Neural cell (in vitro differentiated cells): ENCODE measurements around the gene CAPZA2. TPM values are rescaled to one million over a fixed set of nuclear protein-coding genes. Genes with fewer than 3 reads are reported as not detected.
"Not testable (repeated sequence)": the region's sequence is repeated elsewhere in the genome, so short reads cannot be mapped to it uniquely, and the experiment has no call there.

Source experiments
- H2AFZ ChIP-seq: fragments of 200-600, 300-800 bp; sonication (generic), shearing (Covaris generic); 2 replicates; pipeline ENCODE4 v1.6.0; 2014; ENCODE audit warnings: low read depth, mild to moderate bottlenecking, antibody characterized with exemption, low read length, moderate library complexity
- H3F3A ChIP-seq: fragments of 200-600 bp; shearing (Covaris generic); 2 replicates; pipeline ENCODE4 v1.6.1; 2016; ENCODE audit warnings: mild to moderate bottlenecking, moderate library complexity, mixed read lengths, antibody characterized with exemption, low read length; ENCODE audit not compliant: insufficient read depth, poor library complexity, severe bottlenecking
- H3K27ac ChIP-seq: fragments of 200-600, 300-800 bp; sonication (generic), shearing (Covaris generic); 2 replicates; pipeline ENCODE4 v1.5.1; 2014; ENCODE audit warnings: mild to moderate bottlenecking, low read length, moderate library complexity
- H3K27me3 ChIP-seq: fragments of 300-800, 200-600 bp; sonication (generic), shearing (Covaris generic); 2 replicates; pipeline ENCODE4 v1.6.0; 2014; ENCODE audit warnings: mild to moderate bottlenecking, low read depth, low read length, moderate library complexity; ENCODE audit not compliant: insufficient read depth
- H3K36me3 ChIP-seq: fragments of 300-800, 200-600 bp; sonication (generic), shearing (Covaris generic); 2 replicates; pipeline ENCODE4 v1.5.1; 2014; ENCODE audit warnings: mild to moderate bottlenecking, antibody characterized with exemption, low read length, moderate library complexity; ENCODE audit not compliant: insufficient read depth
- H3K4me2 ChIP-seq: fragments of 300-800, 200-600 bp; sonication (generic), shearing (Covaris generic); 2 replicates; pipeline ENCODE4 v1.6.0; 2014; ENCODE audit warnings: mild to moderate bottlenecking, low read length
- H3K4me3 ChIP-seq: fragments of 300-800, 200-600 bp; sonication (generic), shearing (Covaris generic); 2 replicates; pipeline ENCODE4 v1.5.1; 2014; ENCODE audit warnings: mild to moderate bottlenecking, low read length, moderate library complexity
- H3K79me2 ChIP-seq: fragments of 200-600 bp; shearing (Covaris generic); replicated peaks from 2 replicates; pipeline ENCODE4 v1.6.0; 2014; ENCODE audit warnings: mild to moderate bottlenecking, low read length, moderate library complexity; ENCODE audit not compliant: insufficient read depth
- H3K9ac ChIP-seq: fragments of 300-800, 200-600 bp; sonication (generic), shearing (Covaris generic); 2 replicates; pipeline ENCODE4 v1.6.1; 2016; ENCODE audit warnings: mild to moderate bottlenecking, low read length, mixed read lengths
- H3K9me2 ChIP-seq: fragments of 200-600 bp; shearing (Covaris generic); 2 replicates; pipeline ENCODE4 v1.6.1; 2016; ENCODE audit warnings: mild to moderate bottlenecking, low read length, mixed read lengths; ENCODE audit not compliant: insufficient read depth
- H3K9me3 ChIP-seq: fragments of 200-600, 300-800 bp; sonication (generic), shearing (Covaris generic); 2 replicates; pipeline ENCODE4 v1.6.1; 2016; ENCODE audit warnings: mild to moderate bottlenecking, mixed run types, low read length, moderate library complexity, mixed read lengths
- H4K20me1 ChIP-seq: fragments of 200-600 bp; shearing (Covaris generic); 2 replicates; pipeline ENCODE4 v1.6.1; 2016; ENCODE audit warnings: mild to moderate bottlenecking, mixed run types; ENCODE audit not compliant: insufficient read depth
- EP300 ChIP-seq: fragments of 450-650 bp; conservative IDR thresholded peaks from 2 replicates; pipeline ENCODE4 v1.6.1; 2014; ENCODE audit warnings: antibody characterized with exemption, mild to moderate bottlenecking, moderate library complexity; ENCODE audit not compliant: poor library complexity, severe bottlenecking
- EZH2 ChIP-seq: fragments of 200-600, 300-800 bp; shearing (Covaris generic), sonication (generic); IDR thresholded peaks from 2 replicates; pipeline ENCODE4 v1.6.1; 2014; ENCODE audit warnings: antibody characterized with exemption, low read length, borderline replicate concordance, mild to moderate bottlenecking; ENCODE audit not compliant: insufficient read depth, poor library complexity, severe bottlenecking
- MXI1 ChIP-seq: fragments of 450-650 bp; conservative IDR thresholded peaks from 2 replicates; pipeline ENCODE4 v1.6.1; 2014; ENCODE audit warnings: antibody characterized with exemption, mild to moderate bottlenecking; ENCODE audit not compliant: poor library complexity, severe bottlenecking
- POLR2AphosphoS5 ChIP-seq: IDR thresholded peaks from 2 replicates; pipeline ENCODE4 v1.6.1; 2012
- RAD21 ChIP-seq: fragments of 450-650 bp; conservative IDR thresholded peaks from 2 replicates; pipeline ENCODE4 v1.6.1; 2014; ENCODE audit warnings: antibody characterized with exemption, mild to moderate bottlenecking, moderate library complexity
- REST ChIP-seq: IDR thresholded peaks from 2 replicates; pipeline ENCODE4 v1.6.1; 2012; ENCODE audit warnings: borderline replicate concordance
- SMC3 ChIP-seq: fragments of 450-650 bp; conservative IDR thresholded peaks from 2 replicates; pipeline ENCODE4 v1.6.1; 2014; ENCODE audit warnings: antibody characterized with exemption, mild to moderate bottlenecking, moderate library complexity; ENCODE audit not compliant: poor library complexity
- TAF1 ChIP-seq: IDR thresholded peaks from 2 replicates; pipeline ENCODE4 v1.6.1; 2012; ENCODE audit warnings: low read depth
- polyA plus RNA-seq: library from polyadenylated mRNA; depleted of rRNA; stranded (reverse); fragments of >200 nt; gene quantifications from 2 replicates; pipeline ENCODE4 v1.2.3, GENCODE V29; 2014
- TF ChIP-seq, protein P1 (sequence below): fragments of 450-650 bp; IDR thresholded peaks from 2 replicates; pipeline ENCODE4 v1.5.1; 2014; ENCODE audit warnings: antibody characterized with exemption, mild to moderate bottlenecking, moderate library complexity; ENCODE audit not compliant: poor library complexity, severe bottlenecking

CAPZA2 gene
- polyA plus RNA-seq, 1 donor from 2014 or later: 191 TPM

- H3K27me3 ChIP-seq: no peaks in the 10 kb centered on the region
- H3K79me2 ChIP-seq: no peaks in the 10 kb centered on the region
- TF ChIP-seq EZH2 (no peak), RAD21 (no peak), SMC3 (no peak), TAF1 (no peak), REST (no peak), EP300 (no peak), MXI1 (no peak), POLR2AphosphoS5 (no peak)
- TF ChIP-seq, protein P1, sequence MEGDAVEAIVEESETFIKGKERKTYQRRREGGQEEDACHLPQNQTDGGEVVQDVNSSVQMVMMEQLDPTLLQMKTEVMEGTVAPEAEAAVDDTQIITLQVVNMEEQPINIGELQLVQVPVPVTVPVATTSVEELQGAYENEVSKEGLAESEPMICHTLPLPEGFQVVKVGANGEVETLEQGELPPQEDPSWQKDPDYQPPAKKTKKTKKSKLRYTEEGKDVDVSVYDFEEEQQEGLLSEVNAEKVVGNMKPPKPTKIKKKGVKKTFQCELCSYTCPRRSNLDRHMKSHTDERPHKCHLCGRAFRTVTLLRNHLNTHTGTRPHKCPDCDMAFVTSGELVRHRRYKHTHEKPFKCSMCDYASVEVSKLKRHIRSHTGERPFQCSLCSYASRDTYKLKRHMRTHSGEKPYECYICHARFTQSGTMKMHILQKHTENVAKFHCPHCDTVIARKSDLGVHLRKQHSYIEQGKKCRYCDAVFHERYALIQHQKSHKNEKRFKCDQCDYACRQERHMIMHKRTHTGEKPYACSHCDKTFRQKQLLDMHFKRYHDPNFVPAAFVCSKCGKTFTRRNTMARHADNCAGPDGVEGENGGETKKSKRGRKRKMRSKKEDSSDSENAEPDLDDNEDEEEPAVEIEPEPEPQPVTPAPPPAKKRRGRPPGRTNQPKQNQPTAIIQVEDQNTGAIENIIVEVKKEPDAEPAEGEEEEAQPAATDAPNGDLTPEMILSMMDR: no peak
- no peak overlapping the region for H2AFZ ChIP-seq
- no peaks in the 10 kb centered on the region for H3K36me3 ChIP-seq
- H3K9me3 ChIP-seq: no peaks in the 10 kb centered on the region
- no peak overlapping the region for H3K4me3 ChIP-seq
- no peaks in the 10 kb centered on the region for H3K9me2 ChIP-seq
- H3K27ac ChIP-seq: no peak overlapping the region
- no peaks in the 10 kb centered on the region for H4K20me1 ChIP-seq
- no peak overlapping the region for H3K9ac ChIP-seq
- no peaks in the 10 kb centered on the region for H3F3A ChIP-seq
- no peak overlapping the region for H3K4me2 ChIP-seq
Measured at GRCh38 chr7:116969371-116969902, 107.0 kb downstream of the CAPZA2 start.

DNA sequence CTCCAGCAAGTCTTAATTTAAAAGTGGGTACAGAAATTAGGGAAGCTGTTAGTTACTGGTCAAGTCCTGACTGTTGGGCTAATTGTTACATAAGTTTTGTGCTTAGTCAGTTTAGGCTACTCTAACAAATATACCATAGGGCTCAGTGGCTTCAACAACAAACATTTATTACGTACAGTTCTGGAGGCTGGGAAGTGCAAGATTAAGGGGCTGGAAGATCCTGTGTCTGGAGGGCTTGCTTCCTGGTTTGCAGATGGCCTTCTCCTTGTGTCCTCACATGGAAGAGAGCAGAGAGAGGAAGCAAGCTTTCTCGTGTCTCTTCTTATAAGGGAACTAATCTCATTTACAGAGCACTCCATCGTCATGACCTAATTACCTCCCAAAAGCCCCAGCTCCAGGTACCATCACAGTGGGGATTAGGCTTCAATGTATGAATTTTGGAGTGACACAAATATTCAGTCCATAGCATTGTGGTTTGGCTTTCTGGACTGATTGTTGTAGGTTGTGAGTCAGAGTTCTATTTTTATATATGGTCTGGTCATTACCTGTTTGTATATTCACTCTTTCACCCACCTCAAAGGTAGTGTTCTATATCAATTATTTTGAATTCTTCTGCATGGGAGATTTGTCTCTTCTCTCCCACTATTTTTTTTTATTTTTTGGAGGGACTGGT, 108.0 kb downstream of the CAPZA2 start:
- Histone ChIP-seq H3K4me3 (no peak overlapping the region), H3K79me2 (no peaks in the 10 kb centered on the region), H3K9ac (no peak overlapping the region), H2AFZ (no peak overlapping the region), H3K27me3 (no peaks in the 10 kb centered on the region), H3K4me2 (no peak overlapping the region), H3K27ac (no peak overlapping the region), H3K9me2 (no peaks in the 10 kb centered on the region), H3F3A (no peaks in the 10 kb centered on the region), H3K36me3 (no peaks in the 10 kb centered on the region), H4K20me1 (no peaks in the 10 kb centered on the region), H3K9me3 (no peaks in the 10 kb centered on the region)
- no peak for TF ChIP-seq RAD21
- no peak for TF ChIP-seq MXI1
- no peak for TF ChIP-seq SMC3
- TF ChIP-seq, protein P1: no peak
- no peak for TF ChIP-seq EZH2
- no peak for TF ChIP-seq POLR2AphosphoS5
- TF ChIP-seq REST: no peak
- no peak for TF ChIP-seq EP300
- TF ChIP-seq TAF1: no peak

DNA sequence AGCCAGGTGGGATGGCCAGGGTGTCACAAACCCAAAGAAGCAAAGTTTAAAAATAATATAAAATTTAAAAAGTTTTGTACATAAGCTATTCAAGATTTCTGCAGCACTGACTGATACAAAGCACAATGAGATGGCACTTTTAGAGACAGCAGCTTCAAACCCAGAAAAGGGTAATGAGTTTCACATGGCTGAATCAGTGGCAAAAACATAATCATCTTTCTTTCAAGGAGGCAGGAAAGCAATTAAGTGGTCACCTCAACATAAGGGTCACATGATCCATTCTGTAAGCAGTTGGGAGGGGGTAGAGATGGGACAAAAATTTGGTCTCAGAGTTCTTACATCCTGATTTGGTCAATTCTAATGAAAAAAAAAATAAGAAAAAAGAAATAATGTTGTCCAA, 108.8 kb downstream of the CAPZA2 start:
- H3K4me2 ChIP-seq, H3K79me2 ChIP-seq, H3K9ac ChIP-seq, H3K4me3 ChIP-seq, H4K20me1 ChIP-seq, H3K36me3 ChIP-seq, H3K9me3 ChIP-seq, H3K27me3 ChIP-seq, H3K27ac ChIP-seq, H3K9me2 ChIP-seq, H2AFZ ChIP-seq, H3F3A ChIP-seq: not testable (repeated sequence)
